SIG-M5 treated with dmso at 0.1 percent for 504 hours (cell line): Measurements from ENCODE around the gene GASK1A.
"Not testable (repeated sequence)": the region's sequence is repeated elsewhere in the genome, so short reads cannot be mapped to it uniquely, and the experiment has no call there.

Experiments used
- DNase-seq: peaks from one replicate; lab custom pipeline; 2025; ENCODE audit not compliant: unreplicated experiment; lab: John Stamatoyannopoulos, UW

Gene GASK1A

GRCh38 chr3:42979044-42979972 lies at the start of gene GASK1A:
GASK1A (plus strand) TSS chr3:42979311; CDS start chr3:42979643, 332 bp downstream.
- peak; percentile 29 for DNase-seq

DNA sequence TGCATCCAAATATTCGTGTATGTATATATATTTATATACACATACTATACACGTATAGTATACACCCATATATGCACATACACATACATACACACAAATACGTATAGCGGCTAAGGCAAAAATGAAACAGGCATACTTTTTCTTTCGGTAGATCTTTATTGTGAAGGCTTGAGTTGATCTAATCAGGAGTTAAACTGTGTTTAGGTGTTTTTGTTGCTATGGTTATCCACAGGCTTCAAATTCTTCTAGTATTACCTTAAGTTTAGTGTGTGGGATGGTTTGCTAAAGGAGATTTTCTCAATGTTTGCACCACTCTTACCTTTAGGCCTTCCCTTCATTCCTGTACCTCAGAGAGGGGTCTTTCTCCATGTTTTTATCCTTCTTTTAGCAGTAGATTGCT lies 45.0 kb upstream of the GASK1A start:
- no peak for DNase-seq

GRCh38 chr3:42934910-42935309 lies 44.2 kb upstream of the GASK1A start:
- DNase-seq, result no peak

- no peak for DNase-seq
Observed at GRCh38 chr3:42935472-42935871, 43.6 kb upstream of the GASK1A start.

DNA sequence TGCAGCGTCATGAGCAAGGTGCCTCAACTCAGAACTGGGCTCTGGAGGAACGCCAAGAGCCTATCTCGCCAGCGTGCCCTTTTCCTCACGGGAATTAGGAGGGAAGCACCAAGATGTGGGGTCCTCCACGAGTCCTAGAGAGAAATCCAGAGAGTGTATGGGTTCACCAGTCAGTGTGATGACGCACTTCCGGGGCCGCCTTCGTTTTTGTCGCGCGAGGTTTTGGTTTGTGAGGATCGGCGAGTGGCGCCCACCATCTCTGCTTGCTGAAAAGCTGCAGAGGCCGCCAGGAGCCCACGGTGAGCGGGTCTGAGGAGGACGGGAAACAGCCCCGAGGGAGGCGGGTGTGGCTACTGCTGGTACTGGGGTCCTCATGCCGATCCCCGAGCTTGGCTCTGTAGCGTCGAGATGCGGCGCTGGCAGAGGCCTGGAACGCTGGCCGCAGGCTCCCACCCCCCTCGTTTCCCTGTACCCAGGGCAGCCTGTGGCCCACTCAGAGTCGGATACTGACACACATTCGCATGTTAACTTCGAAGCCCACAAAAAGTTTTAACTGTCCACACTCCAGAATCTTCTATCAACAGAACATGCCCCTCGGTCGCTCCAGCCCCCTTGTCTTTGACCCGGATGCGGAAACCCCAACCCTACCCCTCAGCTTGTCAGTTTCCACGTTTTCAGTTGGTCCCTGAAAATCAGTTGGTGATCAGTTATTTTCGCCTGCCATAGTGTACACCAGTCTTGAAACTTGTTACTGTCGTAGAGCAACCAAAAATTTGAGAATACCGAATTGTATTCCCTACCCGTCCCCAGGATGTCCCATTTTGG lies 42.7 kb upstream of the GASK1A start:
- DNase-seq, result no peak

DNA sequence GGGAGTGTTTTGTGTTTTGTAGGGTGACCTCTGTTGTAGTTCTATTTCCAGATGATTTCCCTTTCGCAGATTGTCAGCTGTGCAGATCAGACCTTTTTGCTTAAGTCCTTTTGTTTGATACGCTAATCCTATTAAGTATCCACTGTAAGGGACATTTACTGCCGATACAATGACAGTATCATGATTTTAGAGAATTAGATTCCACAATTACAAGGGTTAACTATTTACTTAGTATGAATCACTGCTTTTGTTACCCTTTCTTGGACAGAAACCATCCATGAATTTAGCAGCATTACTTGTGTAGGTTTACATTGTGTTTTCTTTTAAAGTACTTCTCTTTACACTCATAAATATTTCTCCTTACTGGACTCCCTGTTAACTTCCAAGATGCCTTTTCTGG lies 41.8 kb upstream of the GASK1A start:
- no peak for DNase-seq

DNA sequence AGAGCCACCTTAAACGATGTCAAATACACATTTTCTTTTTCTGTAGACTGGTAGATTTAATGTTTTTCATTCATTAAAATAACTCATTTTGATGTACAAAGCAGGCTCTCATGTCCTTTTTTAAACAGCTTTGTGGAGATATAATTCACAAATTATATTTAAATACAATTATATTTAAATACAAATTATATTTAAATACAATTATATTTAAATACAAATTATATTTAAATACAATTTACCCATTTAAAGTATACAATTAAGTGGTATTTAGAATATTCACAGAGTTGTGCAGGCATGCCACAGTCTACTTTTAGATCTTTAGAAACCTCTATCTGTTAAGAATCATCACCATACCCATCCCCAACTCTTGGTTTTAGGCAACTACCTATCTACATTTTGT lies 36.4 kb upstream of the GASK1A start:
- no peak for DNase-seq

DNA sequence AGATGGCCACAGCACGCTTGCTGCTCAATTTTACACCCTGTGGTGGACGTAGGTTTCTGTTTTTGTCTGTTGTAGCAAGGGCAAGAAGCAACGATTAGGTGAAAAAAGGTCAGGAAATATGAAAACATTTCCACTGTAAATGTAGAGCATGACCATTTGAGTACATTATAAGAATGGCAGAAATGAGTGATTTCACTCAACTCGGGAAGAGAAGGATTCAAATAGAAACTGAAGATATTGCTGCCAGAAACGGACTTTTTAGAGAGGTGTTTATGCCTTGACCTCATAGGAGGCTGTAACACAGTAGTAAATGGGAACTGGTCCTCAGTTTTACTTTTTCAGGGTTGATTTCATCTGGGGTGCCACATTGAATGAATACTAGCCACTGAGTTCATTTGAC lies 33.1 kb upstream of the GASK1A start:
- no peak for DNase-seq

DNA sequence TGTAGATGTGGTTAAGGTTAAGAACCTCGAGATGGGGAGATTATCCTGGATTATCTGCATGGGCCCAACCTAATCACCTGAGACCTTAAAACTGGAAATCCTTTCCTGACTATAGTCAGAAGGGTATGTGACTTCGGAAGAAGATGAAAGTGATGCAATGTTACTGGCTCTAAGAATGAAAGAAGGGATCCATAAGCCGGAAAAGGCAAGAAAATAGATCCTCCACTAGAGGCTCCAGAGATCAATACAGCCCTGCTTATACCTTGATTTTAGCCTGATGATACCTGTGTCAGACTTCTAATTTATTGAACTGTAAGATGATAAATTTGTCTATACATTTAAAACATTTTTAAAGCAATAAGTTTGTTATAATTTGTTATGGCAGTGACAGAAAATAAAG lies 21.5 kb upstream of the GASK1A start:
- no peak for DNase-seq

DNA sequence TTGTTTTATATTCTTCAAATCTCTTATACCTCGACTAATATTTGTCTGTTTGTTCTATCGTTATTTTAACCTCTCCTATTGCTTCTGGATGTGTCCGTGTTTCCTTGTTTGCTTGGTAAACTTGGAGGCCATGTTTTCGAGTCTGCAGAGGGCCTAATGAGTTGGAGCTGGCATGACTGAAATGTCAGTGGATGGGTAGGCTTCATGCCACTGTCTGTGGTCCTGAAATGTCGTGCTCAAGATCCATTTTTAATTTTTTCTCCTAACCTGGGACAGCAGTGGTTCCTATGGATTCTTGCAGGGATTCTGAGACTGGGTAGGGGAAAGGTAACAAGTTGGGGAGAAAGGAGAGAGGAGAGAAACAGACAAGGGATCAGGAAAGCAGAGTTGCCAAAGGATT lies 18.8 kb upstream of the GASK1A start:
- no peak for DNase-seq

GRCh38 chr3:42960786-42961185 lies 18.3 kb upstream of the GASK1A start:
- no peak for DNase-seq

DNA sequence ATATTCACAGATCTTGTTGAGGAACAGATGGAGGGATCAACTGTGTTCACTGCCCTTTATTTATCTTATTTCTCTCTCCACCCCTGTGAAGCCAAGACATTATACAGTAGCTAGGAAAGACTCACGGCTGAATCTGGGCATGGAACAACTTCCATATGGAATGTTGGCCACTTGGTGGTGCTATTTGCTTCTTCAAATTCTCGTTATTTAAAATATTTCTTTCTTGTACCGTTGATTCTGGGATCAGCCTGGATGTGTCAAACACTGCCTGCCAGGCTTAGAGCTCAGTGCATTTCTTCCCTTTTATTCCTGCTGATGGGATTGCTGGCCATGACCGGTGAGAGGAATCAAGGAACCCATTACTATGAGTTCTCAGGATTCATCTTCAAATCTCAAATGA lies 17.5 kb upstream of the GASK1A start:
- DNase-seq, result peak; percentile 32

DNA sequence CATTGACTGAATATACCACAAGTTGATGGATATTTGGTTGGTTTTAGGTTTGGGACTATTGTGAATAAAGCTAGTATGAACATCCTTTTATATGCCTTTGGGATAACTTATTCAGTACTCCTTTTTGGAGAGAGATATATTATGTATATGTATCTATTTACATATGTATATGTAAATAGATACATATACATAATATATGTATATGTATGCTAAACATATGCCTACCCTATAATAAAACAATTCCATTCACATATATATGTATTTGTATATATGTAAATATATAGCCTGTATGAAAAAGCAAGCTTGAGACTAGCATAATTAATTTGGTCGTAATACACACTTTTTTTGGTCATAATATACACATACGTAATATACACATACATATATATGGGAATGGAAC lies 15.8 kb upstream of the GASK1A start:
- no peak for DNase-seq

- no peak for DNase-seq
Observed at GRCh38 chr3:42964266-42964665, 14.8 kb upstream of the GASK1A start.

DNA sequence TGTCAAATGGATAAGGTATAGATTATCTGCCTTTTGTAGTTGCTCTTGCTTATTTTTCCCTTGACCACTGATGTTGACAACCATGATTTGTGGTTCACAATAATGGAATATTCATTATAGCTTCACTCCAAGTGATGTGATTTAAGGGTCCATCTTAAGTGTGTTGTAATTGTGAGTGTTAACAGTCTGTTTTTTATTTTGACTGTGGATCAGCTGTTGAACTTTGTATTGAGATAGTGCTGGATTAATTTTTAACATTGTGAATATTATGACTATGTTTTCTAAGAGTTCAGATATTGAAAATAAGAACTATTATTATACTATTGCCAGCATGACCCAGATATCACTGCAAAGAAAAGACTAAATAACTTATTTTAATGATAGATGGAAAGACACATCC lies 8.6 kb upstream of the GASK1A start:
- no peak for DNase-seq

DNA sequence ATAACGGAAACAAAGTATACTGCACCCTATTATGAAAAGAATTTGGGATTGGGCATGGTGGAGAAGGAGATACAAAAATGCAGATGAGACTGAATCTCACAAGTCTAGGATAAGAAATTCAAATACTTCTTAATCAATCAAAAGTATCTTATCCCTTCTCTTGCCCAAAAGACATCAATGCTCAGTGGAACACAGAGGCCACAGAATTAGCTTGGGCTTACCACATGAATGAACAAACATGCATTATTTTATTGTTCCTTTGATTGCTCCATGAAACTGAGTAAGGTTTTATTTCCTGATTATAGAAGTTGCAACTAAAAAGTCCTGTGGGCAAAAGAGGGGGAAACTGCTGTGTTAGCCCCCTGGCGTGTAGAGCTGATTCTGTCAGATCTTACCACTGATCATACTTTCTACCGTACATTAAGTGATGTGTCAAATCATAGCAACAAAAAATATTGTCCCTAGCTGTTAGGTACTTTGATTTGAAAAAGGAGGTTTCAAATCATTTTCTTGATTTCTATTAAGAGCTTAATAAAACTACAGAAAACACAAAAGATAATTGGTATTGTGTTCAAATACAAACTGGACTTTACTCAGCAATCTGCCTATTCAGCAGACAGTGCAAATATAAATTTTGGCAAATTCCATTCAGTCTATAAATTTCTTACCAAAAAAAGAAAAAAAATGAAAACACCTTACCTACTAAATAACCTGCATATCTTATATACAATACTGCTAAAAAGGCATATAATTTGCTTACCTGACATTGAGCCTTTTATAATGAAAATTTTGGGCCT lies 7.9 kb upstream of the GASK1A start:
- DNase-seq, result no peak

GRCh38 chr3:42974906-42975305 lies 4.2 kb upstream of the GASK1A start:
- DNase-seq, result not testable (repeated sequence)

DNA sequence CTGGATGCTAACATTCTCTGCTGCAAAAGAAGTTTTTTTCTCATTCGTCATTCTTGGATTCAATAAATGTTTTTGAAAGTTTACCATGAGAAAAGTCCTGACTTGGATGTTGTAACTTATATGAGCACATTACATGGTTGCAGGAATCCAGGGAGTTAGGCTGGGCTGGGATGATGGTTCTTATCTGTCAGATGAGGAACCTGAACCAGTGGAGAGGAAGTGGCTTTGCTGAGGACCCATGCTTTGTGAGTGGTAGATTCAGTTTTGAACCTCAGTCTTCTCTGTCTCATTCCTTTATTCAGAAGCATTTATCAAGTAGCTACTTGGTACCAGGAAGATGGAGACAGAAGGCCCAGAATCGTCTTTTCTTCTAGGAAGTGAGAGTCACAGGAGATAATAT lies 3.7 kb upstream of the GASK1A start:
- no peak for DNase-seq

DNA sequence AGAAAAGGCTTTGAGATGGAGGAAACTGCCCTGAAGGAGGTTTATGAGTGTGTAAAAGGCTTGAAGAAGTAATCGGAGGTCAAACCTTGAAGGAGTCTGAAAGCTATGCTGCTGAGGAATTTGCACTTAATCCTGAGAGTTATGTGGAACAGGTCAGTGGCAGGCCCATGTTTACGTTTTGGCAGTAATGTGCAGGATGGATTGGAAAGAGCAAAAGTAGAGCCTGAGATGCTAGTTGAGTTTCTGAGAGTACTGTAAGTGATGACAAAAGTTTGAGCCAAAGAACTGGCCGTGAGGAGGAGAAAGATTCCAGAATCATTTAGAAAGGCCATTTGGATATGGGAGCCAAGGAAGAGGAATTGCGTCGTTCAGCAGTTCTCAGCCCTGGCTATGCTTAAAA lies 3.2 kb upstream of the GASK1A start:
- DNase-seq, result no peak

DNA sequence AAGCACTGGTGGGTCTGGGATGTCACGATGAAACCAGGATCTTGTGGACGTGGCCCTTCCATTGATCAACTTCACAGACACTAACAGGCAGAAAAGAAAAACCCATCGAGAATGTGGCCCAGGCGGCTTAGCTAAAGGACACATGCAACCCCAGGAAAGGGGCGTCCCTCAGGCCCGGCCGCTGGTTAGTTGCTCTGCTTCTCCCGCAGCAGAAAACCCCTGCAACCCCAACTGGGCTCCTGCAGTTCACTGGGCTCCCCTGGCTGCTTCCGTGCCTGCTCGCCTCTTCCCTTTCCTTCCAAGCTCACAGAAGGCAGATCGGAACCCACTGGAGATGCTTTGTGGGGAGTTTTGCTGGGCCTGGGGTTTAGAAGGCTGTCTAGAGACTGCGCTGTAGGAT lies 1.1 kb downstream of the GASK1A start:
- no peak for DNase-seq

- no peak for DNase-seq
Observed at GRCh38 chr3:42980909-42981308, 1.8 kb downstream of the GASK1A start.
